COR-L47 (cell line): ENCODE data around the gene ALCAM.

Experiments used
- DNase-seq: peaks from one replicate; lab custom pipeline; 2025; lab: John Stamatoyannopoulos, UW

ALCAM gene

GRCh38 chr3:105527949-105528348 lies 161.2 kb downstream of the ALCAM start:
- DNase-seq: peak; percentile 74

GRCh38 chr3:105528955-105529354 lies 162.2 kb downstream of the ALCAM start:
- no peak for DNase-seq

GRCh38 chr3:105529456-105529855 lies 162.7 kb downstream of the ALCAM start:
- no peak for DNase-seq

GRCh38 chr3:105532251-105532650 lies 165.5 kb downstream of the ALCAM start:
- no peak for DNase-seq

GRCh38 chr3:105533960-105534359 lies 167.3 kb downstream of the ALCAM start:
- no peak for DNase-seq

- no peak for DNase-seq
Observed at GRCh38 chr3:105534491-105534890, 167.8 kb downstream of the ALCAM start.

- DNase-seq: no peak
Observed at GRCh38 chr3:105537371-105538080, 170.8 kb downstream of the ALCAM start.

GRCh38 chr3:105538483-105538882 lies 171.8 kb downstream of the ALCAM start:
- no peak for DNase-seq

- no peak for DNase-seq
Observed at GRCh38 chr3:105539897-105540296, 173.2 kb downstream of the ALCAM start.

- DNase-seq: no peak
Observed at GRCh38 chr3:105542282-105543019, 175.7 kb downstream of the ALCAM start.

- DNase-seq: no peak
Observed at GRCh38 chr3:105545051-105545450, 178.3 kb downstream of the ALCAM start.

- DNase-seq: no peak
Observed at GRCh38 chr3:105553851-105554250, 187.1 kb downstream of the ALCAM start.

- no peak for DNase-seq
Observed at GRCh38 chr3:105555206-105555605, 188.5 kb downstream of the ALCAM start.

GRCh38 chr3:105559856-105560255 lies 193.1 kb downstream of the ALCAM start:
- DNase-seq: no peak

GRCh38 chr3:105561876-105562275 lies 195.2 kb downstream of the ALCAM start:
- no peak for DNase-seq

- no peak for DNase-seq
Observed at GRCh38 chr3:105564546-105565288, 198.0 kb downstream of the ALCAM start.

GRCh38 chr3:105571005-105571404 lies 204.3 kb downstream of the ALCAM start:
- no peak for DNase-seq

GRCh38 chr3:105572501-105572900 lies 205.8 kb downstream of the ALCAM start:
- no peak for DNase-seq

GRCh38 chr3:105579439-105579838 lies 212.7 kb downstream of the ALCAM start:
- DNase-seq: no peak

- peak; percentile 52 for DNase-seq
Observed at GRCh38 chr3:105580296-105580965, 213.7 kb downstream of the ALCAM start.

- DNase-seq: no peak
Observed at GRCh38 chr3:105582015-105582414, 215.3 kb downstream of the ALCAM start.
